ENCODE measurements around the gene TP73. TPM values are rescaled to one million over a fixed set of nuclear protein-coding genes. Genes with fewer than 3 reads are reported as not detected.

Gene TP73
- total RNA-seq, 2 experiments from 2014 or later = 0.50 to 0.58 TPM

- no peak for DNase-seq
- Mint-ChIP-seq H3K9me3 (no peaks in the 10 kb centered on the region), H3K27me3 (no peaks in the 10 kb centered on the region), H3K4me3 (no peak overlapping the region), H3K4me1 (no peaks in the 10 kb centered on the region), H3K36me3 (no peaks in the 10 kb centered on the region), H3K27ac (no peak overlapping the region)
Measured at GRCh38 chr1:3690282-3691065, 38.2 kb downstream of the TP73 start.

GRCh38 chr1:3691421-3692204 is 39.3 kb downstream of the TP73 start:
- H3K4me3 Mint-ChIP-seq = no peak overlapping the region
- no peaks in the 10 kb centered on the region for H3K36me3 Mint-ChIP-seq
- H3K4me1 Mint-ChIP-seq = no peaks in the 10 kb centered on the region
- peaks cover 9% of the 10 kb centered on the region for H3K27me3 Mint-ChIP-seq
- H3K27ac Mint-ChIP-seq = no peak overlapping the region
- no peak for DNase-seq
- no peaks in the 10 kb centered on the region for H3K9me3 Mint-ChIP-seq

- no peaks in the 10 kb centered on the region for H3K36me3 Mint-ChIP-seq
- DNase-seq = no peak
- H3K4me1 Mint-ChIP-seq = no peaks in the 10 kb centered on the region
- no peaks in the 10 kb centered on the region for H3K9me3 Mint-ChIP-seq
- no peak overlapping the region for H3K27ac Mint-ChIP-seq
- no peak overlapping the region for H3K4me3 Mint-ChIP-seq
- H3K27me3 Mint-ChIP-seq = peaks cover 9% of the 10 kb centered on the region
Measured at GRCh38 chr1:3692598-3692997, 40.3 kb downstream of the TP73 start.

- no peak for DNase-seq
- no peak overlapping the region for H3K4me3 Mint-ChIP-seq
- H3K4me1 Mint-ChIP-seq = no peaks in the 10 kb centered on the region
- no peaks in the 10 kb centered on the region for H3K9me3 Mint-ChIP-seq
- no peaks in the 10 kb centered on the region for H3K36me3 Mint-ChIP-seq
- H3K27me3 Mint-ChIP-seq = peaks cover 9% of the 10 kb centered on the region
- H3K27ac Mint-ChIP-seq = no peak overlapping the region
Measured at GRCh38 chr1:3693321-3693720, 41.0 kb downstream of the TP73 start.

GRCh38 chr1:3695326-3696217 is 43.3 kb downstream of the TP73 start:
- Mint-ChIP-seq H3K27ac (no peak overlapping the region), H3K36me3 (no peaks in the 10 kb centered on the region), H3K27me3 (peaks cover 12% of the 10 kb centered on the region), H3K4me3 (peak overlapping the region; percentile 14), H3K4me1 (no peaks in the 10 kb centered on the region), H3K9me3 (no peaks in the 10 kb centered on the region)
- peak; percentile 36 for DNase-seq

- H3K27me3 Mint-ChIP-seq = peaks cover 12% of the 10 kb centered on the region
- H3K4me3 Mint-ChIP-seq = no peak overlapping the region
- H3K27ac Mint-ChIP-seq = no peak overlapping the region
- H3K4me1 Mint-ChIP-seq = no peaks in the 10 kb centered on the region
- H3K9me3 Mint-ChIP-seq = no peaks in the 10 kb centered on the region
- H3K36me3 Mint-ChIP-seq = no peaks in the 10 kb centered on the region
- DNase-seq = no peak
Measured at GRCh38 chr1:3696689-3697088, 44.4 kb downstream of the TP73 start.

- no peaks in the 10 kb centered on the region for H3K36me3 Mint-ChIP-seq
- peaks cover 12% of the 10 kb centered on the region for H3K27me3 Mint-ChIP-seq
- no peak overlapping the region for H3K4me3 Mint-ChIP-seq
- H3K27ac Mint-ChIP-seq = no peak overlapping the region
- H3K4me1 Mint-ChIP-seq = no peaks in the 10 kb centered on the region
- no peak for DNase-seq
- no peaks in the 10 kb centered on the region for H3K9me3 Mint-ChIP-seq
Measured at GRCh38 chr1:3697104-3697503, 44.8 kb downstream of the TP73 start.

GRCh38 chr1:3697810-3698209 is 45.5 kb downstream of the TP73 start:
- Mint-ChIP-seq H3K4me3 (no peak overlapping the region), H3K9me3 (no peaks in the 10 kb centered on the region), H3K27ac (no peak overlapping the region), H3K4me1 (no peaks in the 10 kb centered on the region), H3K27me3 (peaks cover 12% of the 10 kb centered on the region), H3K36me3 (no peaks in the 10 kb centered on the region)
- DNase-seq = no peak

- Mint-ChIP-seq H3K27me3 (peaks cover 12% of the 10 kb centered on the region), H3K4me1 (no peaks in the 10 kb centered on the region), H3K27ac (no peak overlapping the region), H3K9me3 (no peaks in the 10 kb centered on the region), H3K4me3 (no peak overlapping the region), H3K36me3 (no peaks in the 10 kb centered on the region)
- DNase-seq = no peak
Measured at GRCh38 chr1:3698660-3699408, 46.5 kb downstream of the TP73 start.

GRCh38 chr1:3699596-3699995 is 47.3 kb downstream of the TP73 start:
- Mint-ChIP-seq H3K27me3 (peaks cover 12% of the 10 kb centered on the region), H3K27ac (no peak overlapping the region), H3K9me3 (no peaks in the 10 kb centered on the region), H3K36me3 (no peaks in the 10 kb centered on the region), H3K4me3 (no peak overlapping the region), H3K4me1 (no peaks in the 10 kb centered on the region)
- DNase-seq = no peak

- Mint-ChIP-seq H3K9me3 (no peaks in the 10 kb centered on the region), H3K4me3 (no peak overlapping the region), H3K27me3 (peaks cover 10% of the 10 kb centered on the region), H3K27ac (no peak overlapping the region), H3K36me3 (no peaks in the 10 kb centered on the region), H3K4me1 (no peaks in the 10 kb centered on the region)
- DNase-seq = no peak
Measured at GRCh38 chr1:3700631-3701030, 48.3 kb downstream of the TP73 start.

GRCh38 chr1:3702528-3702927 is 50.2 kb downstream of the TP73 start:
- Mint-ChIP-seq H3K27ac (no peak overlapping the region), H3K4me1 (no peaks in the 10 kb centered on the region), H3K27me3 (peaks cover 6% of the 10 kb centered on the region), H3K4me3 (no peak overlapping the region), H3K36me3 (no peaks in the 10 kb centered on the region), H3K9me3 (no peaks in the 10 kb centered on the region)
- no peak for DNase-seq

GRCh38 chr1:3702990-3703728 is 50.8 kb downstream of the TP73 start:
- Mint-ChIP-seq H3K27me3 (peaks cover 6% of the 10 kb centered on the region), H3K4me1 (no peaks in the 10 kb centered on the region), H3K9me3 (no peaks in the 10 kb centered on the region), H3K4me3 (no peak overlapping the region), H3K36me3 (no peaks in the 10 kb centered on the region), H3K27ac (no peak overlapping the region)
- DNase-seq = no peak

- Mint-ChIP-seq H3K4me1 (no peaks in the 10 kb centered on the region), H3K27me3 (peaks cover 6% of the 10 kb centered on the region), H3K4me3 (no peak overlapping the region), H3K9me3 (no peaks in the 10 kb centered on the region), H3K36me3 (no peaks in the 10 kb centered on the region), H3K27ac (no peak overlapping the region)
- no peak for DNase-seq
Measured at GRCh38 chr1:3703786-3704371, 51.6 kb downstream of the TP73 start.
